Measurements from ENCODE around the gene ZSCAN30.

Gene ZSCAN30

GRCh38 chr18:35290094-35290735 lies at the start of gene ZSCAN30:
Gene ZSCAN30, minus strand, starts transcription at chr18:35290229. Its CDS starts 25,877 bp downstream, at chr18:35264352.
- DNase-seq, result peak; percentile 93

- no peak for DNase-seq
These were observed 47.3 kb upstream of the ZSCAN30 start for GRCh38 chr18:35337286-35337685.

GRCh38 chr18:35335866-35336265 lies 45.8 kb upstream of the ZSCAN30 start:
- DNase-seq, result no peak

DNA sequence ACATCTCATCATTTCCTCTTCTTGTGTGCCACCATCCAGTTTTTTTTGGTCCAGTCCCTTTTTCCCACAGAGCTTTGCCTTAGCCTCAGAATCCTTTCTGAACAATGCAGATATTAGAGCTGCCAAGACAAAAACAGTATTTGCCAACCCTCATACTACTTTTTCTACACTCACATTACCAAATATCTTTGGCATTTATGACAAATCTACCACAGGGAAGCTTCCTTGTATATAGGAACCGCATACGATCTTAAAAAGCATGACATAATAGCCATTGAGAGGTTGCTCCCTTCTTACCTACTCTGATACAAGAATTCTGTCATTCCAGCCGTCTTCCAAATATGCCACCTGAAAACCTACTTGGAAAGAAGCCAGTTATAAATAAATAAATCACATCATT lies 44.8 kb upstream of the ZSCAN30 start:
- no peak for DNase-seq

GRCh38 chr18:35334212-35334611 lies 44.2 kb upstream of the ZSCAN30 start:
- DNase-seq, result no peak

- no peak for DNase-seq
These were observed 41.5 kb upstream of the ZSCAN30 start for GRCh38 chr18:35331367-35332087.

- no peak for DNase-seq
These were observed 38.8 kb upstream of the ZSCAN30 start for GRCh38 chr18:35328868-35329267.

- DNase-seq, result no peak
These were observed 36.8 kb upstream of the ZSCAN30 start for GRCh38 chr18:35326695-35327387.

DNA sequence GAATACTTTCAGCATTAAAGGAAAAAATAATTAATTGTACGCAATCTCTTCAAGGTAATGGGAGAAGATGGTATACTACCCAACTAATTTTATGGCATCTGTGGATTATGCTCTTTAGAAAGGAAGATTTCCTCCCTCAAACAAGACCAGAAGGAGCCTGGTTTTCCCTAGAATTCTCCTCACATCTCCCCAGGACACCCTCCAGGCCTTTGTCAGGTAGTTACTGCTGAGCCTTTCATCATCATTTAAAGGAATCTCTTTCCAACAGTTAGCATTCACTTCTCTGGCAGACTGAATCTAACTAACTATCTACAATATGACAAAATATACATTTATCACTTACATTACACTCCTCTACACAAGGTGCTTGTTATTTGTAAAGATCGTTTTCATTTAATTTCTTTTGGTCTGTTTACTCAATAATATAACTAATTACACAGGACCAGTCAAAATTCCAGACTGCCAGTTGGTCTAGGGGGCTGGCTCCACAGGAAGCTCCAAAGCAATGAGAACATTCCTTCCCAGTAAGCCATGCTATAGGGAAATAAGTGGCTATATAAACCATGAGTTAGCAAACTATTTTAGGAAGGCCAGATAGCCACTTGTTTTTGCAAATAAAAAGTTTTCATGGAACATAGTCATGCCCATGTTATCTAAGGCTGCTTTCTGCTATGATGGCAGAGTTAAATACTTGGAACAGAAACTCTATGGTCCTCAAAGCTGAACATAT lies 35.1 kb upstream of the ZSCAN30 start:
- no peak for DNase-seq

DNA sequence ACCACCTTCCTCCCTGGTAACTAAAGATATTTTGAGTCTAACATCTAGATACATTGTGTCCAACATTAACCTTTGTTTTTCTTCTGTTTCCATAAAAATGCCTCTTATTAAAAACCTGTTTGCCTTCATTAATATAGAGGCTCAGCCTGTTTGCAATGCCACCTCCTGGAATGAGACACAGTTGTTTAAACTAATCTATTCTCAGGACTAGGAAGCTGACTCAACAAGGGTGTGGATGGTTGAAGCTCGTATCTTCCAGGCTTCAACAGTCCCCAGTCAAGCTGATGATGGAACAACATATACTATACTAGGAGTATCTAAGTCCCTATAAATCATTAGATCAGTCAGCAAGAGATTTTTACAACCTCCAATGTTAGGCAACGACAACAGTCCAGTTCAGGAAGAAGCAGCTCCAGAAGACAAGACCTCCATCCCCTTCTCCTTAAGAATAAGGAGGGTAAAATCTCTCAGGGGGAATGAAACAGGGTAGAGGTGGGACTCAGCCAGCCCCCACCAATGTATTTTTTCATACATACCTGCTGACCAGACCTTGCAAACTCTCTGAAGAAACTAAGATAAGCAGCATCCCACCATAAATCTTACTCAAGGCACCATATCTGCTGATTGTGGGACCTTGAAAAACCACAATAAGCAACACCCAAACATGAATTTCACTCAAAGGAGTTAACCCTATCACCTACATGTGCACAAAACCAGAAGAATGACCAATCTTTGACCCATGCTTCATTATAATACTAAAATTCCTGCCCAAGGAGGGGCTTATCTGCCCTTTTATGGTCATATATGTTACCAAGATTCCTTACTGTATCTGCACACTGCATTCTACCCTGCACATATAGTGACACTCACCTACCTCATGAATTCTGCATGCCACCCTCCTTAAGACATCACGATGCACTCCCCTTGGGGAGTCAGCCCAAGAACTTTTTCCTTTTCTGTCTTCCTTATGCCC lies 32.7 kb upstream of the ZSCAN30 start:
- DNase-seq, result no peak

- DNase-seq, result no peak
These were observed 21.5 kb upstream of the ZSCAN30 start for GRCh38 chr18:35311496-35311895.

DNA sequence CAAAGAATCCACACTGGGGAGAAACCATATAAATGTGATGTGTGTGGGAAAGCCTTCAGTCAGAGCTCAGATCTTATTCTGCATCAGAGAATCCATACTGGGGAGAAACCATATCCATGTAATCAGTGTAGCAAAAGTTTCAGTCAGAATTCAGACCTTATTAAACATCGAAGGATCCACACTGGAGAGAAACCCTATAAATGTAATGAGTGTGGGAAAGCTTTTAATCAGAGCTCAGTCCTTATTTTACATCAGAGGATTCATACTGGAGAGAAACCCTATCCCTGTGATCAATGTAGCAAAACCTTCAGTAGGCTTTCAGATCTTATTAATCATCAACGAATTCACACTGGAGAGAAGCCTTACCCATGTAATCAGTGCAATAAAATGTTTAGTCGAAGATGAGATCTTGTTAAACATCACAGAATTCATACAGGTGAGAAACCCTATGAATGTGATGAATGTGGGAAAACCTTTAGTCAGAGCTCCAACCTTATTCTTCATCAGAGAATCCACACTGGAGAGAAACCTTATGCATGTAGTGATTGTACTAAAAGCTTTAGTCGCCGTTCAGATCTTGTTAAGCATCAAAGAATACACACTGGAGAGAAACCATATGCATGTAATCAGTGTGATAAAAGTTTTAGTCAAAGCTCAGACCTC lies 16.7 kb upstream of the ZSCAN30 start:
- no peak for DNase-seq

DNA sequence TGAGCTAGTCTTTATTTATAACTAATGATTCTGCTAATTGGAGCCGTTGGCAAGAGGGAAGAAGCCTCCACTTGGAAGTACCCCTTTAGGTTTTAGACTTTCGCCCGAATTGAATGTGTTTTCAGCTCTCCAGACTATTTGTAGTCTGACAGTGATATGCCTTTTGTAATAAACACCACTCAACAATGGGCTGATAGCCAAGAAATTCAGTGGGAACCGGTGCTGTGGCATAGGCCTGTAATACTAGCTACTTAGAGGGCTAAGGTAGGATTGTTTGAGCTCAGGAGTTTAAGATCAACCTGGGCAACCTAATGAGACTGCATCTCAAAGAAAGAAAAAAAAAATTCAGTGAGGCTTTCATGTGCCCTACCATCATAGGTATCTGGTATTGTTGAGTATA lies 13.6 kb upstream of the ZSCAN30 start:
- no peak for DNase-seq

- no peak for DNase-seq
These were observed 6.0 kb upstream of the ZSCAN30 start for GRCh38 chr18:35296060-35296459.

DNA sequence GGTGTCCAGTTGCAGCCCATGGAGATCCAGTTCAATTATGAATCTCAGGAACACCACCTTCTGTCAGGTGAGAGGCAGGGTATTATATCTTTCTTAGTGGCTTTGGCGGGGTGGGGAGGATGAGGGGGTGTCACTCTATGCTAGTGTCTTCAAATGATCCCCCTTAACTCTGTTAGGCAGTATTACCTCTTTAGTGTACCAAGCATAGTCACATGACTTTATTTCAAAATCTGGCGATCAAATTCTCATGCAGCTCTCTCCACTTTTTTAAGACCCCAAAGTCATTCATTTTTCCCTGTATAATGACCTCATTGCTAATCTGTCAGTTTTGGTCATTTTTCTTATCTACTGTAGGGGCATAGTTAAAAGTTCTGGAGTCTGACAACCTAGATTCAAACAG lies 1.1 kb upstream of the ZSCAN30 start:
- DNase-seq, result no peak

DNA sequence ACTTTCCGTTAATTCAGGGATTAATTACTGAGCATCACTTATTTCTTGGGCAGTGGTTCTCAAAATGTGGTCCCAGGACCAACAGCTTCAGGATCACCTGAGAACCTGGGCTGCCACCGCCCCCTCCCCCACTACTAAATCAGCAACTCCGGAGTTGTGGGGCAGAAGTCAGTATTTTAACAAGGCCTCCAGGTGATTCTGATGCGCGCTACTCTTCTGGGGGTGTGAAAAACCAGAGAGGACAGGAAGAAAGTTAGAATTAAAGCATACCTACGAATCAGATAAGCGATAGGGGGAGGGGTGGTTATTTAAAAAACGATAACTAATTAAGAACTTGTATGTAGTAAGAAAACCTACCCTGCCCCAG lies 319 bp downstream of the ZSCAN30 start:
- DNase-seq, result no peak

DNA sequence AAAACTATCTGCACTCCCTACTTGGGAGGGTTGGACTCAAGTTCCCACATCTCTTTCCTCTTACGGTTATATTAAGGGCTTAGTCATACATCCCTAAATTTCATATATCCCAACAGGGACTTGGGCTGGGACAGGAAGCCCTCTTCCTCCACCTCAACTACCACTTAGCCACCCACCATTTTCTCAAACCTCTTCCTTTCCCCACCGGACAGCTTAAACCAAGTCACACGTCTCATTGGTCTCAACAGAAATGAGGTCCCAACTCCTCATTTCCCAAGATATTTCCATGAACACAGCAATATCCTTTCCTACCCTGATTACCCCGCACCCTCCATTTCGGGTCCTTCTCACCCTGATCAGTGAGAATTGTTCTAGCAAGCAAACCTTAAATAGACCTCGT lies 736 bp downstream of the ZSCAN30 start:
- no peak for DNase-seq

GRCh38 chr18:35284841-35285240 lies 5.2 kb downstream of the ZSCAN30 start:
- DNase-seq, result no peak

DNA sequence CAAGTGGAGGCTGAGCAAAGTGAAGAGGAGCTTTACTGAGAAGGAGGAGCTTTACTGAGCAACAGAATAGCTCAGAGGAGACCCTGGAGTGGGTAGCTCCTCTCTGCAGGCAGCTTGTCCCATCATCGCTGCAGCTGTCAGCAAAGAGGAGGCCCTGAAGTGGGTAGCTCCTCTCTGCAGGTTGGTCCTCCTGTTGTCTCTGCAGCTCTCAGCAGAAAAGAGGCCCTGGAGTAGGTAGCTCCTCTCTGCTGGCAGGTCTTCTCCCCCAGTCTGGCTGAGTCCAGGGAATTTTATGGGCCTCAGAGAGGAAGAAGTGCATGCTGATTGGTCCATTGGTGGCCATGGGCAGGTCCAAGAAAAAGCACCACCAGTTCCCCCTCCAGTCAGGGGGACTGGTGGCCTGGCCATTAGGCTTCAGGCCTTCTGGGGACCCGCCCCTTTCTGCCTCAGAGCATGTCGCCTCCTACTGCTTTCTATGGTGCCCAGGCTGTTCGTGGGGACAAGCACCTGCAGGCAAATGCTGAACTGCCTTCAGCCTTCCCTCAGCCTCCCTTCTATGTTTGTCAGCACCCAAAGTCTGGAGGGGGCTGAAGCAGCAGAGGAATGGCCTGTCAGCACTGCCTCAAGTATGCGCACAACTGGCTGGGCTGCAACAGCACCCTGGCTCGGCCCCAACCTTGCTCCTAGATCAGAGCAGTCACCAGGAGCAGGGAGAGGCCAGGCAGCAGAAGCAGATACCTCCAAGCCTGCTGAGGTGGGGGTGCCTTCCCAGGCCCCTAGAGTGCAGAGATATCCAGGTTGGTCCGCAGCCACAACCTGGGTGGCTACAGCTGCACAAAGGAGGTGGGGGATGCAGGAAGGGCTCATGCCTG lies 5.9 kb downstream of the ZSCAN30 start:
- DNase-seq, result no peak

DNA sequence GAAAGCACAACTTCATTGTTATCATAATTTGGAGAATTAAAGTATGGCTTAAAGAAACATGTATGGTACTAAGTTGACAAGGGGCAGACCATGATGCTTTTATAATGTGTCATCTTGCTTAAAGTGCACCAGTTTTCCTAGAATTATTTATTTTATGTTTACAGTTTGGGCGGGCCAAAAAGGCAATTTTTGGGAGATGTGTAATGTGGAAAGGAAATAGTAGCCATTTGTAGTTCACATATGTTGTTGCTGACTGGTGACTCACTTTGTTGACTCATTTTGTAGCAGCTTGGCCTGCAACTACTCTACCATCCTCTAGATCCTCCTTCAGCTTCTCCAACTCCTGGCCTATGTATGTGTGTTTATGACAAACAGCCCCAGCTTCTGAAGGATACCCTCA lies 7.7 kb downstream of the ZSCAN30 start:
- no peak for DNase-seq

DNA sequence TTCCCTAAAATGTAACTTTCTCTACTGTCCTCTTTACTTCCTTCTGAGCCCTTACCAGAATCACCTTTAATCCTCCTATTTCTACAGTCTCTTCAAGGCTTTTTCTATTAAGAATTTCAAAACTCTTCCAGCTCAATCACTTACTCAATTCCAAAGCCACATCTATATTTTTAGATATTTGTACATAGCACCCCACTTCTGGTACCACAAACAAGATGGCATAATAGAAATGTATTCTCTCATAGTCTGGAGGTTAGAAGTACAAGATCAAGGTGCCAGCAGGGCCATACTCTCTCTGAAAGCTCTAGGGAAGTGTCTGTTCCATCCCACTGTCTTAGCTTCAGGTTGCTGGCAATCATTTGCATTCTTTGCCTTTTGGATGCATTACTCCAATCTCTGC lies 11.1 kb downstream of the ZSCAN30 start:
- DNase-seq, result no peak
